Activated naive CD4-positive, alpha-beta T cell treated with anti-CD3 and anti-CD28 coated beads, Interleukin-2, amount 50 U/mL, for 72 hours (primary cell): ENCODE measurements around the gene MINDY4. TPM values are rescaled to one million over a fixed set of nuclear protein-coding genes. Genes with fewer than 3 reads are reported as not detected.

ENCODE experiments used
- ATAC-seq, 2 donors: fragments of 150-1000 bp; cut with Tn5 transposase; 2 replicates each; pipeline ENCODE4 v1.10.0; 2021; ENCODE audit warnings: mild to moderate bottlenecking in 2 of 2, moderate library complexity in 2 of 2
- DNase-seq, 2 donors: peaks; one replicate each; pipeline ENCODE4 v3.0.0; 2021 to 2022; ENCODE audit warnings: low spot score in 2 of 2
- H3K27ac Mint-ChIP-seq, 2 donors: one replicate each; pipeline ENCODE4 v1.8.0; 2022; ENCODE audit warnings: mild to moderate bottlenecking in 2 of 2, mixed read lengths in 2 of 2
- H3K36me3 Mint-ChIP-seq, 2 donors: one replicate each; pipeline ENCODE4 v1.8.0; 2022; ENCODE audit warnings: mixed read lengths in 2 of 2
- H3K9me3 Mint-ChIP-seq, 2 donors: one replicate each; pipeline ENCODE4 v1.8.0; 2022; ENCODE audit warnings: mixed read lengths in 2 of 2
- total RNA-seq, 2 donors: library from RNA; stranded (reverse); gene quantifications; one replicate each; pipeline ENCODE4 v1.2.3, GENCODE V29; 2022

The MINDY4 gene
- total RNA-seq, 2 donors from 2014 or later, result 0.32 to 1.9 TPM

- Mint-ChIP-seq H3K27ac (no peak overlapping the region), H3K9me3 (no peaks in the 10 kb centered on the region), H3K36me3 (no peaks in the 10 kb centered on the region)
- DNase-seq, result no peak
- no peak for ATAC-seq
Observed at GRCh38 chr7:30904561-30904960, 133.3 kb downstream of the MINDY4 start.

- ATAC-seq, result no peak
- Mint-ChIP-seq H3K27ac (peak overlapping the region in 1 of 2 donors; percentile 50), H3K36me3 (no peaks in the 10 kb centered on the region), H3K9me3 (no peaks in the 10 kb centered on the region)
- no peak for DNase-seq
Observed at GRCh38 chr7:30905078-30906012, 134.1 kb downstream of the MINDY4 start.

GRCh38 chr7:30906014-30906413 is 134.8 kb downstream of the MINDY4 start:
- Mint-ChIP-seq H3K9me3 (no peaks in the 10 kb centered on the region), H3K27ac (no peak overlapping the region), H3K36me3 (no peaks in the 10 kb centered on the region)
- no peak for DNase-seq
- ATAC-seq, result no peak

GRCh38 chr7:30906515-30907240 is 135.5 kb downstream of the MINDY4 start:
- H3K9me3 Mint-ChIP-seq, result no peaks in the 10 kb centered on the region
- no peak for ATAC-seq
- no peaks in the 10 kb centered on the region for H3K36me3 Mint-ChIP-seq

GRCh38 chr7:30907527-30908267 is 136.5 kb downstream of the MINDY4 start:
- ATAC-seq (no peak), DNase-seq (no peak)
- Mint-ChIP-seq H3K27ac (no peak overlapping the region), H3K36me3 (no peaks in the 10 kb centered on the region), H3K9me3 (no peaks in the 10 kb centered on the region)

More at GRCh38 chr7:30906515-30907240, 135.5 kb downstream of the MINDY4 start:
- H3K27ac Mint-ChIP-seq, result no peak overlapping the region
- no peak for DNase-seq

GRCh38 chr7:30908681-30909080 is 137.5 kb downstream of the MINDY4 start:
- ATAC-seq (no peak), DNase-seq (no peak)
- no peaks in the 10 kb centered on the region for H3K36me3 Mint-ChIP-seq
- peak overlapping the region in 1 of 2 donors; percentile 55 for H3K27ac Mint-ChIP-seq
- H3K9me3 Mint-ChIP-seq, result no peaks in the 10 kb centered on the region

- DNase-seq (no peak), ATAC-seq (no peak)
- H3K9me3 Mint-ChIP-seq, result no peaks in the 10 kb centered on the region
- no peak overlapping the region for H3K27ac Mint-ChIP-seq
- no peaks in the 10 kb centered on the region for H3K36me3 Mint-ChIP-seq
Observed at GRCh38 chr7:30909431-30909830, 138.2 kb downstream of the MINDY4 start.

- H3K36me3 Mint-ChIP-seq, result no peaks in the 10 kb centered on the region
- ATAC-seq (no peak), DNase-seq (no peak)
- H3K9me3 Mint-ChIP-seq, result no peaks in the 10 kb centered on the region
- peak overlapping the region in 1 of 2 donors; percentile 63 for H3K27ac Mint-ChIP-seq
Observed at GRCh38 chr7:30910411-30911073, 139.3 kb downstream of the MINDY4 start.

- DNase-seq, result no peak
- Mint-ChIP-seq H3K36me3 (no peaks in the 10 kb centered on the region), H3K9me3 (no peaks in the 10 kb centered on the region), H3K27ac (peak overlapping the region in 1 of 2 donors; percentile 63)
- no peak for ATAC-seq
Observed at GRCh38 chr7:30911133-30911532, 139.9 kb downstream of the MINDY4 start.

GRCh38 chr7:30911561-30911969 is 140.3 kb downstream of the MINDY4 start, which contains the start of gene AQP1:
AQP1 (plus strand) TSS chr7:30911853; CDS start chr7:30911910, 57 bp downstream.
- ATAC-seq (no peak), DNase-seq (no peak)
- Mint-ChIP-seq H3K9me3 (no peaks in the 10 kb centered on the region), H3K27ac (peak within 1 kb of the TSS in 1 of 2 donors; percentile 63), H3K36me3 (no peaks in the 10 kb centered on the region)

- H3K27ac Mint-ChIP-seq, result no peak overlapping the region
Observed at GRCh38 chr7:30912021-30912730, 141.0 kb downstream of the MINDY4 start.

GRCh38 chr7:30912731-30912985 is 141.4 kb downstream of the MINDY4 start:
- H3K9me3 Mint-ChIP-seq, result no peaks in the 10 kb centered on the region
- ATAC-seq (no peak), DNase-seq (no peak)
- H3K36me3 Mint-ChIP-seq, result no peaks in the 10 kb centered on the region
- no peak overlapping the region for H3K27ac Mint-ChIP-seq

More at GRCh38 chr7:30912021-30912730, 141.0 kb downstream of the MINDY4 start:
- H3K36me3 Mint-ChIP-seq, result no peaks in the 10 kb centered on the region
- ATAC-seq (no peak), DNase-seq (no peak)
- H3K9me3 Mint-ChIP-seq, result no peaks in the 10 kb centered on the region

GRCh38 chr7:30912986-30913811 is 142.0 kb downstream of the MINDY4 start:
- ATAC-seq, result no peak
- H3K27ac Mint-ChIP-seq, result peak overlapping the region in 1 of 2 donors; percentile 12
- H3K9me3 Mint-ChIP-seq, result no peaks in the 10 kb centered on the region
- DNase-seq, result no peak
- H3K36me3 Mint-ChIP-seq, result no peaks in the 10 kb centered on the region

GRCh38 chr7:30913821-30914515 is 142.8 kb downstream of the MINDY4 start:
- no peak for ATAC-seq
- H3K36me3 Mint-ChIP-seq, result no peaks in the 10 kb centered on the region
- H3K9me3 Mint-ChIP-seq, result no peaks in the 10 kb centered on the region
- peak overlapping the region in 1 of 2 donors; percentile 72 for H3K27ac Mint-ChIP-seq
- no peak for DNase-seq

- Mint-ChIP-seq H3K36me3 (no peaks in the 10 kb centered on the region), H3K9me3 (no peaks in the 10 kb centered on the region), H3K27ac (peak overlapping the region; percentile 11 to 68)
- ATAC-seq (peak; percentile 47 to 85), DNase-seq (no peak)
Observed at GRCh38 chr7:30914596-30914995, 143.4 kb downstream of the MINDY4 start.
